ENCODE data around the gene ZSWIM4. TPM values are rescaled to one million over a fixed set of nuclear protein-coding genes. Genes with fewer than 3 reads are reported as not detected.

ZSWIM4 gene
- polyA plus RNA-seq, 2 of the 4 experiments (the other 2 are of a cell fraction): 1.6 to 3.4 TPM

GRCh38 chr19:13774217-13775191, 20.7 kb upstream of the ZSWIM4 start, which contains the start of gene C19orf53 (continued):
- 0 out of 2 replicates have a peak, but pooled peaks have one; percentile 30 for TF ChIP-seq PBX3 (IDR thresholded peaks at IDR 0.05)
- TF ChIP-seq RARB (CRISPR knock-in tag; IDR thresholded peaks at IDR 0.05): no peak
- no peak for TF ChIP-seq CEBPB (IDR thresholded peaks at IDR 0.05)
- TF ChIP-seq KDM5A (IDR thresholded peaks at IDR 0.05): peak; percentile 80
- no peak for TF ChIP-seq NPAS2 (CRISPR knock-in tag; IDR thresholded peaks at IDR 0.05; ENCODE audit: borderline replicate concordance)
- no peak for TF ChIP-seq ESRRA (IDR thresholded peaks at IDR 0.05; ENCODE audit: borderline replicate concordance, low read length)
- TF ChIP-seq ZNF302 (CRISPR knock-in tag; IDR thresholded peaks at IDR 0.05): no peak
- no peak; the same call in 1 of the 2 replicates for TF ChIP-seq REST (IDR thresholded peaks at IDR 0.05)

GRCh38 chr19:13778398-13778797, 16.8 kb upstream of the ZSWIM4 start:
- peaks cover 16% of the 10 kb centered on the region; the same call in 2 of the 3 replicates for H3K4me1 ChIP-seq
- WGBS (ENCODE audit: missing lambda C conversion rate): 87% methylated on average over 9 of the region's 9 CpGs
- ATAC-seq (no peak), DNase-seq (ENCODE audit: low read depth in 1 of 2, low spot score in 1 of 2) (no peak), FAIRE-seq (no peak)
- H3K27ac ChIP-seq: no peak overlapping the region
- H3K4me2 ChIP-seq: no peak overlapping the region
- CTCF ChIA-PET: interaction anchor here (1.4 kb wide), 1 partner anchor 84 kb away, joined by 5 read pairs; no protein-coding TSS in a partner anchor
- no peak for TF ChIP-seq ESRRA (IDR thresholded peaks at IDR 0.05; ENCODE audit: borderline replicate concordance, low read length)
- no peak for TF ChIP-seq ZNF302 (CRISPR knock-in tag; IDR thresholded peaks at IDR 0.05)
- no peak for TF ChIP-seq POLR2AphosphoS2 (conservative IDR thresholded peaks at IDR 0.05; ENCODE audit: low read length)
- TF ChIP-seq ATOH8 (CRISPR knock-in tag; IDR thresholded peaks at IDR 0.05; ENCODE audit: low read depth): no peak
- TF ChIP-seq CHD2 (IDR thresholded peaks at IDR 0.05; ENCODE audit: low read length, partially characterized antibody): no peak
- TF ChIP-seq E2F6 (IDR thresholded peaks at IDR 0.05; ENCODE audit: borderline replicate concordance, low read depth): no peak
- TF ChIP-seq ELK1 (IDR thresholded peaks at IDR 0.05; ENCODE audit: low read depth, low read length): no peak
- no peak for TF ChIP-seq CBX2 (IDR thresholded peaks at IDR 0.05; ENCODE audit: borderline replicate concordance, low read depth)
- TF ChIP-seq KDM1A (IDR thresholded peaks at IDR 0.05; ENCODE audit: low read depth): no peak
- TF ChIP-seq EP300 (IDR thresholded peaks at IDR 0.05): no peak
- no peak for TF ChIP-seq MAFK (IDR thresholded peaks at IDR 0.05; ENCODE audit: partially characterized antibody)
- TF ChIP-seq HEYL (CRISPR knock-in tag; IDR thresholded peaks at IDR 0.05): no peak
- TF ChIP-seq MYC (IDR thresholded peaks at IDR 0.05; ENCODE audit: borderline replicate concordance, low read length): no peak
- no peak for TF ChIP-seq TP53 (CRISPR knock-in tag; IDR thresholded peaks at IDR 0.05)
- no peak for TF ChIP-seq RNF2 (IDR thresholded peaks at IDR 0.05; ENCODE audit: borderline replicate concordance, low read depth)
- H3K9me3 ChIP-seq: no peaks in the 10 kb centered on the region
- POLR2A ChIA-PET: no interaction called here
- no peak overlapping the region for H3K4me3 ChIP-seq

All from A549 (cell line).